Testis (tissue), 2 donors: ENCODE results near the gene RFX1.

ENCODE experiments used
- CTCF ChIP-seq, 3 experiments: fragments of 450-650 bp in 2 of 3; fragments of 200-600 bp in 1 of 3; sonication (generic) in 1 of 3; IDR thresholded peaks; one replicate each; pipeline ENCODE4 v1.5.1; 2016 to 2019; ENCODE audit warnings: antibody characterized with exemption in 3 of 3, mild to moderate bottlenecking in 2 of 3, moderate library complexity in 1 of 3
- POLR2A ChIP-seq: fragments of 450-650 bp; IDR thresholded peaks from one replicate; pipeline ENCODE4 v1.6.1; 2017; ENCODE audit warnings: antibody characterized with exemption, mild to moderate bottlenecking, moderate library complexity

GRCh38 chr19:13961826-13962698, 44.1 kb downstream of the RFX1 start:
- TF ChIP-seq CTCF (IDR thresholded peaks at IDR 0.05) (no peak), POLR2A (no peak)
